H9 (cell line): ENCODE results near the gene OGFOD1. TPM values are rescaled to one million over a fixed set of nuclear protein-coding genes. Genes with fewer than 3 reads are reported as not detected.

Experiments
- DNase-seq: peaks from one replicate; pipeline ENCODE4 v3.0.0-alpha.2; 2017
- H2AFZ ChIP-seq: one replicate; pipeline ENCODE4 v1.6.1; 2013; ENCODE audit warnings: mild to moderate bottlenecking, low read length, control low read depth, moderate library complexity
- H2AK5ac ChIP-seq: 2 replicates; pipeline ENCODE4 v1.6.1; 2013; ENCODE audit warnings: low read length, control low read depth, mixed read lengths; ENCODE audit not compliant: insufficient read length
- H2BK120ac ChIP-seq: one replicate; pipeline ENCODE4 v1.6.1; 2013; ENCODE audit warnings: low read depth, mild to moderate bottlenecking, low read length, control low read depth, inconsistent platforms; ENCODE audit not compliant: poor library complexity, severe bottlenecking
- H2BK12ac ChIP-seq: 2 replicates; pipeline ENCODE4 v1.6.1; 2013; ENCODE audit warnings: low read length, control low read depth, mixed read lengths, low read depth; ENCODE audit not compliant: insufficient read length
- H2BK15ac ChIP-seq: 2 replicates; pipeline ENCODE4 v1.6.1; 2013; ENCODE audit warnings: low read depth, low read length, control low read depth
- H2BK20ac ChIP-seq: one replicate; pipeline ENCODE4 v1.6.1; 2013; ENCODE audit warnings: low read depth, mild to moderate bottlenecking, low read length, control low read depth, inconsistent platforms; ENCODE audit not compliant: poor library complexity, severe bottlenecking
- H2BK5ac ChIP-seq: 2 replicates; pipeline ENCODE4 v1.6.1; 2013; ENCODE audit warnings: low read length, control low read depth, mixed read lengths; ENCODE audit not compliant: insufficient read length
- H3K14ac ChIP-seq: 2 replicates; pipeline ENCODE4 v1.6.1; 2013; ENCODE audit warnings: low read length, control low read depth; ENCODE audit not compliant: insufficient read depth
- H3K18ac ChIP-seq: 2 replicates; pipeline ENCODE4 v1.6.1; 2013; ENCODE audit warnings: low read depth, mild to moderate bottlenecking, mixed read lengths, low read length, control low read depth; ENCODE audit not compliant: insufficient read length
- H3K23ac ChIP-seq: 2 replicates; pipeline ENCODE4 v1.6.1; 2013; ENCODE audit warnings: low read length, control low read depth, mixed read lengths, low read depth; ENCODE audit not compliant: insufficient read length
- H3K23me2 ChIP-seq: 2 replicates; pipeline ENCODE4 v1.6.1; 2013; ENCODE audit warnings: low read depth, mild to moderate bottlenecking, mixed read lengths, low read length, control low read depth; ENCODE audit not compliant: insufficient read length, poor library complexity, severe bottlenecking
- H3K27ac ChIP-seq: 2 replicates; pipeline ENCODE4 v1.5.1; 2013; ENCODE audit warnings: low read length, control low read depth, mixed read lengths, low read depth; ENCODE audit not compliant: insufficient read length
- H3K27me3 ChIP-seq: 2 replicates; pipeline ENCODE4 v1.6.1; 2013; ENCODE audit warnings: low read length, control low read depth, inconsistent platforms; ENCODE audit not compliant: insufficient read depth
- H3K4ac ChIP-seq: 2 replicates; pipeline ENCODE4 v1.6.1; 2013; ENCODE audit warnings: low read depth, mild to moderate bottlenecking, control low read depth, inconsistent platforms, low read length, moderate library complexity
- H3K4me1 ChIP-seq: 2 replicates; pipeline ENCODE4 v1.6.1; 2013; ENCODE audit warnings: low read length, control low read depth, inconsistent platforms; ENCODE audit not compliant: insufficient read depth
- H3K4me2 ChIP-seq: 2 replicates; pipeline ENCODE4 v1.6.1; 2013; ENCODE audit warnings: low read length, control low read depth, mixed read lengths; ENCODE audit not compliant: insufficient read length, insufficient read depth
- H3K56ac ChIP-seq: 2 replicates; pipeline ENCODE4 v1.6.1; 2013; ENCODE audit warnings: low read depth, mild to moderate bottlenecking, mixed read lengths, low read length, control low read depth; ENCODE audit not compliant: insufficient read length
- H3K79me1 ChIP-seq: 2 replicates; pipeline ENCODE4 v1.6.1; 2013; ENCODE audit warnings: low read depth, mild to moderate bottlenecking, moderate library complexity, low read length, control low read depth, inconsistent platforms; ENCODE audit not compliant: insufficient read depth, poor library complexity, severe bottlenecking
- H3K79me2 ChIP-seq: 2 replicates; pipeline ENCODE4 v1.6.1; 2013; ENCODE audit warnings: low read length, control low read depth, inconsistent platforms; ENCODE audit not compliant: insufficient read depth
- H3K9ac ChIP-seq: 2 replicates; pipeline ENCODE4 v1.6.1; 2013; ENCODE audit warnings: low read length, control low read depth, mixed read lengths; ENCODE audit not compliant: insufficient read length; ENCODE audit errors: extremely low read depth
- H3K9me3 ChIP-seq: one replicate; pipeline ENCODE4 v1.6.1; 2013; ENCODE audit warnings: low read depth, low read length, inconsistent platforms; ENCODE audit not compliant: control insufficient read depth
- H3T11ph ChIP-seq: one replicate; pipeline ENCODE4 v1.6.1; 2013; ENCODE audit warnings: mild to moderate bottlenecking, low read length, control low read depth, inconsistent platforms
- H4K20me1 ChIP-seq: one replicate; pipeline ENCODE4 v1.6.1; 2013; ENCODE audit not compliant: control insufficient read depth, insufficient read length, insufficient read depth
- H4K5ac ChIP-seq: 2 replicates; pipeline ENCODE4 v1.6.1; 2013; ENCODE audit warnings: low read depth, mild to moderate bottlenecking, mixed read lengths, low read length, control low read depth; ENCODE audit not compliant: insufficient read length
- H4K8ac ChIP-seq: replicated peaks from 2 replicates; pipeline ENCODE4 v1.6.1; 2013; ENCODE audit warnings: low read length, control low read depth, mixed read lengths, low read depth; ENCODE audit not compliant: insufficient read length
- H4K91ac ChIP-seq: 2 replicates; pipeline ENCODE4 v1.6.1; 2013; ENCODE audit warnings: low read depth, mild to moderate bottlenecking, moderate library complexity, mixed read lengths, low read length, control low read depth; ENCODE audit not compliant: insufficient read length
- H3K27ac Mint-ChIP-seq, 3 experiments: 2 replicates in 2 of 3; 3 replicates in 1 of 3; pipeline ENCODE4 v1.8.0; 2020 to 2021; ENCODE audit warnings: mixed read lengths in 3 of 3, mild to moderate bottlenecking in 1 of 3, moderate library complexity in 1 of 3
- H3K27me3 Mint-ChIP-seq: 2 replicates; pipeline ENCODE4 v1.8.0; 2021; ENCODE audit warnings: low read depth, mild to moderate bottlenecking, moderate library complexity, mixed read lengths
- H3K36me3 Mint-ChIP-seq, 3 experiments: 2 replicates in 2 of 3; 3 replicates in 1 of 3; pipeline ENCODE4 v1.8.0; 2020 to 2021; ENCODE audit warnings: low read depth in 3 of 3, mixed read lengths in 3 of 3; ENCODE audit not compliant: insufficient read depth in 1 of 3
- H3K4me1 Mint-ChIP-seq, 2 experiments: 2 replicates each; pipeline ENCODE4 v1.8.0; 2020; ENCODE audit warnings: mixed read lengths in 2 of 2
- H3K4me3 Mint-ChIP-seq, 2 experiments: 2 replicates in 1 of 2; 3 replicates in 1 of 2; pipeline ENCODE4 v1.8.0; 2020 to 2021; ENCODE audit warnings: mild to moderate bottlenecking in 2 of 2, mixed read lengths in 2 of 2, moderate library complexity in 1 of 2
- H3K9me3 Mint-ChIP-seq, 2 experiments: 2 replicates in 1 of 2; 3 replicates in 1 of 2; pipeline ENCODE4 v1.8.0; 2020; ENCODE audit warnings: mild to moderate bottlenecking in 2 of 2, mixed read lengths in 2 of 2, moderate library complexity in 1 of 2
- CTCF ChIP-seq: fragments of 200-600 bp; sonication (generic); conservative IDR thresholded peaks from 3 replicates; pipeline ENCODE4 v1.8.0; 2021; ENCODE audit warnings: antibody characterized with exemption, mild to moderate bottlenecking
- total RNA-seq: library from RNA; stranded (reverse); gene quantifications from 2 replicates; pipeline ENCODE4 v1.2.1, GENCODE V29; 2021

Gene OGFOD1
- total RNA-seq, 1 experiment from 2014 or later: 66.5 TPM

- no peaks in the 10 kb centered on the region for H3K9me3 Mint-ChIP-seq
- no peak for DNase-seq
Measured at GRCh38 chr16:56436258-56436657, 15.1 kb upstream of the OGFOD1 start.

More at GRCh38 chr16:56436258-56436657, 15.1 kb upstream of the OGFOD1 start:
- Histone ChIP-seq H3K9ac (no peak overlapping the region), H2AFZ (no peak overlapping the region), H3K79me1 (no peaks in the 10 kb centered on the region), H3K9me3 (no peaks in the 10 kb centered on the region), H3K4me2 (no peak overlapping the region), H3K79me2 (no peaks in the 10 kb centered on the region), H3T11ph (no peak overlapping the region), H3K14ac (no peak overlapping the region), H4K91ac (no peak overlapping the region), H4K5ac (no peak overlapping the region), H3K27me3 (no peaks in the 10 kb centered on the region), H3K4me1 (no peaks in the 10 kb centered on the region), H3K18ac (no peak overlapping the region), H3K27ac (no peak overlapping the region), H2BK120ac (no peak overlapping the region), H2BK15ac (no peak overlapping the region), H4K8ac (no peak overlapping the region), H4K20me1 (no peaks in the 10 kb centered on the region), H3K56ac (no peak overlapping the region), H3K4ac (no peak overlapping the region), H2BK12ac (no peak overlapping the region), H2BK20ac (no peak overlapping the region), H2BK5ac (no peak overlapping the region), H3K23me2 (no peaks in the 10 kb centered on the region), H3K23ac (no peak overlapping the region), H2AK5ac (no peak overlapping the region)
- no peak overlapping the region for H3K27ac Mint-ChIP-seq
- TF ChIP-seq CTCF: no peak
- no peaks in the 10 kb centered on the region for H3K4me1 Mint-ChIP-seq
- H3K36me3 Mint-ChIP-seq: peaks cover 24 to 70% (median 70%) of the 10 kb centered on the region in 3 experiments
- no peaks in the 10 kb centered on the region for H3K27me3 Mint-ChIP-seq
- H3K4me3 Mint-ChIP-seq: no peak overlapping the region
